GM21619 (cell line): ENCODE measurements around the gene SPG7.
"Not testable (repeated sequence)": the region's sequence is repeated elsewhere in the genome, so short reads cannot be mapped to it uniquely, and the experiment has no call there.

Source experiments
- ATAC-seq: cut with Tn5 transposase; IDR thresholded peaks from one replicate; pipeline ENCODE4 v1.9.1; 2021; ENCODE audit not compliant: unreplicated experiment

Gene SPG7

DNA sequence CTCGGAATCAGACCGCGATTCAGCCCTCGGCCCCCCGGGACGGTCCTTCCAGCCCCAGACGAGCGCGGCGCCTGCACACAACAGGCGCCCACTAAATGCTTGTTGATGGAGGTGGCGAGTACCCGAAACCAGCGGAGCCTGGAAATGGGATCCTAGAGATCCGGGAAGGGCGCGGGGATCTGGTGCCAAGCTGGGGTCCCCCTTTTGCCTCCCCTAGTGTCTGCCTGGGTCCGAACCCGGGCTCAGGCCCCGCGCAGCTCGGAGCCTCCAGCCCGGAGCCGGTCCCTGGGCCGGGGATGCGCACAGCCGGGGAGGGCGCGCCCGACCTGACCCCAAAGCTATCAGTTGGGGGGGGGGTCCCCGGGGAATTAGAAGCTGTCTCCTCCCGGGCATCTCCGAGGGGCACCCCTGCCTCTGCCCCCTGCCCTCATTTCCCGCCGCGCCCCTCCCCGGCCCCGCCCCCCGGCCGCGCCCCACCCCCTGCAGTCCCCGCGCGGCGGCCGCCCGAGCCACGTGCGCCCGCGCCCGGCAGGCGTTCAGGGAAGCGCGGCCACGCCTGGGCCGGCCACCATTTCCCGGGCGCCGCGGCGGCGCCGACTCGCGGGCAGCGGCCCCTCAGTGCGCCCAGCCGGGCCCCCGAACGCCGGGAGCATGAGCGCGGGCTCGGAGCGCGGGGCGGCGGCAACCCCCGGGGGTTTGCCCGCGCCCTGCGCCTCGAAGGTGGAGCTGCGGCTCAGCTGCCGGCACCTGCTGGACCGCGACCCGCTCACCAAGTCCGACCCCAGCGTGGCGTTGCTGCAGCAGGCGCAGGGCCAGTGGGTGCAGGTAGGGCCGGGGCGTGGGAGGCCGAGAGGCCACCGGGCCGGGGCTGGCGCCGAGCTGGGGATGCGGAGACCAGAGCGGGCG, 67.3 kb downstream of the SPG7 start, which contains the start of gene CPNE7:
TSS of gene CPNE7 (plus strand) at position 512 of the 906 bp plus-strand sequence. CDS start at position 652, 140 bp downstream.
- peak; percentile 22 for ATAC-seq

DNA sequence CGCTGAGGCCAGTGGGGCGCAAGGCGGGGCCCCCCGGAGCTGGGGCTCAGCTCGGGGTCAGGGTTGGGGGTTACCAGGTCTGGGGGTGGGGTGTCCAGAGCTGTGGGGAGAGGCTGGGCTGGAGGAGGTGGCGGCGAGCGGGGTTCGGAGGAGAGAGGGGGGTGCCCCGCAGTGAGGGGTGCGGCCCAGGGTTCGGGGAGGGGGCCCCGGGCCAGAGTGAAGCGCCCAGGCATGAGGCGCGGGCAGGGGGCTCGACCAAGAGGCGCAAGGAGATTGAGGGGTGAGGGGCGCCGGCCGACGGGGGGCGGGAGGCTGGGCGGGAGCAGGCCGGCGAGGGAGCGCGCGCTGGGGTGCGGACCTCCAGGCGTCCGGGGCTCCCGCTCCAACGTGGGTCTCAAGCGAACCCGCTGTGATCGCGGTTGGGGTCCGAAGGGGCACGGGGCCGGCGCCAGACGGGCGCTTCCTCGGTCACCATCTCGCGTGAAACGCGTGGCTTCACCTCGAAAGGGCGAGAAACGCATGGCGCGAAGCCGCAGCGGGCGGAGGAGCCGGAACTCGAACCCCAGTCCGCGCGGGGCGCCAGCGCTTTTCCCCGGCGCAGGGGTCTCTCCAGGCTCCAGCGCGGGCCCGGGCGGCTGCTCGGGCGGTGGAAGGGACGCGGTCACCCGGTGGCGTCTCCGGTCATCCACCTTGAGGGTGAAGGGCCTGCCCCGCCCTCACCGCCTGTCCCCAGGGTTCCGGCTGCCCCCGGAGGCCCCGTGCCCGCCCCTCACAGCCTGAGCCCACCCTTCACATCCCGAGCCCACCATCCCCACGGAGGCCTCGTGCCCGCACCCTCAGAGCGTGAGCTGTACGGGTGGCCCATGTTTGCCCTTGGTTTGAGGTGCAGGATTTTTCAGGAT, 68.2 kb downstream of the SPG7 start:
- no peak for ATAC-seq

DNA sequence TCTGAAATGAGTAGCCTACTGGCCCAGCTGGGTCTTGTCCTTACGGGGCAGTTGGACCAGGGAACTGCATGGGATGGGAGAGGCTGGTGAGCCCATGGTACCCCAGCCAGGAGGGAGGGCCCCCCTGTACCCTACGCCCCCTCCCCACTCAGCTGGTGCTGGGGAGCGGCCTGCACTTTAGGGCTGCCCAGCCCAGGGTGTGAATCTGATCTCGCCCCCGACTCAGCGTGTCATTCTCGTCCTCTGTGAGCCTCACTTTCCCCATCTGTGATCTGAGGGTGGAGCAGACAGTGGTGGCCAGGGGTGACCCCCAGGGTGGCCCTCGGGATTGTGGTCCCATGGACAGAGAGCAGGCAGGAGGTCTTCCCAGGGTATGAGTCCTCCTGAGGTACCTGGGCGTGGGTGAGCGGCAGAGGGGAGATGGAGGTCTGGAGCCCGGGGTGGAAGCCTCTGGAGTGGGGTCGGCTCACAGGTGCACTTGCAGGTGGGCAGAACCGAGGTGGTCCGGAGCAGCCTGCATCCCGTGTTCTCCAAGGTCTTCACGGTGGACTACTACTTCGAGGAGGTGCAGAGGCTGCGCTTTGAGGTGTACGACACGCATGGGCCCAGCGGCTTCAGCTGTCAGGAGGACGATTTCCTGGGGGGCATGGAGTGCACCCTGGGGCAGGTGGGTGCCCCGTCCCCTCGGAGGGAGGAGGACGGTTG, 69.0 kb downstream of the SPG7 start:
- no peak for ATAC-seq

DNA sequence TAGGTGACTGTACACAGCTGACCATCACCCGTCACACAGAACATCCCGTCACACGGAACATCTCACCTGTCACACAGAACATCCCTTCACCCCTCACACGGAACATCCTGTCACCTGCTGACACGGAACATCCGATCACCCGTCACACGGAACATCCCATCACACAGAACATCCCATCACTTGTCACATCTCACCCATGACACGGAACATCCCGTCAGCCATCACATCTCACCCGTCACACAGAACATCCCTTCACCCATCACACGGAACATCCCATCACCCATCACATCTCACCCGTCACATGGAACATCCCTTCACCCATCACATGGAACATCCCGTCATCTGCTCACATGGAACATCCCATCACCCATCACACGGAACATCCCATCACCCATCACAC, 71.1 kb downstream of the SPG7 start:
- ATAC-seq = no peak

DNA sequence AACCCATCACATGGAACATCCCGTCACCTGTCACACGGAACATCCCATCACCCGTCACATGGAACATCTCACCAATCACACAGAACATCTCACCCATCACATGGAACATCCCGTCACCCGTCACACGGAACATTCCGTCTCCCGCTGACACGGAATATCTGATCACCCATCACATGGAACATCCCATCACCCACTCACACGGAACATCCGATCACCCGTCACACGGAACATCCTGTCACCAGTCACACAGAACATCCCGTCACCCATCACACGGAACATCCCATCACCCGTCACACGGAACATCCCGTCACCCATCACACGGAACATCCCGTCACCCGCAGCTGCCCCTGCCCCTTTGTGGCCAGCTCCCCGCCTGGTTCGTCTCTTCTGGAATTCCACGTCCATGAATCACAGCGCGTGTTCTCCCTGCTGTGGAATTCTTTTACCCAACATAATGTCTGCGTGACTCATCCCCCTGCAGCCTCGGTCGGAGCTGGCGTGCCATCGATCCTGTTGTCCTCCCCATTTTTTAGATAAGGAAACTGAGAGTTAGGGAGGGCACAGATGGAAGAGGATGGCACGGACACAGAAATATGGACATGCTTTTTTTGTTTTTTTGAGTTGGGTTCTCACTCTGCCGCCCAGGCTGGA, 73.0 kb downstream of the SPG7 start:
- no peak for ATAC-seq

DNA sequence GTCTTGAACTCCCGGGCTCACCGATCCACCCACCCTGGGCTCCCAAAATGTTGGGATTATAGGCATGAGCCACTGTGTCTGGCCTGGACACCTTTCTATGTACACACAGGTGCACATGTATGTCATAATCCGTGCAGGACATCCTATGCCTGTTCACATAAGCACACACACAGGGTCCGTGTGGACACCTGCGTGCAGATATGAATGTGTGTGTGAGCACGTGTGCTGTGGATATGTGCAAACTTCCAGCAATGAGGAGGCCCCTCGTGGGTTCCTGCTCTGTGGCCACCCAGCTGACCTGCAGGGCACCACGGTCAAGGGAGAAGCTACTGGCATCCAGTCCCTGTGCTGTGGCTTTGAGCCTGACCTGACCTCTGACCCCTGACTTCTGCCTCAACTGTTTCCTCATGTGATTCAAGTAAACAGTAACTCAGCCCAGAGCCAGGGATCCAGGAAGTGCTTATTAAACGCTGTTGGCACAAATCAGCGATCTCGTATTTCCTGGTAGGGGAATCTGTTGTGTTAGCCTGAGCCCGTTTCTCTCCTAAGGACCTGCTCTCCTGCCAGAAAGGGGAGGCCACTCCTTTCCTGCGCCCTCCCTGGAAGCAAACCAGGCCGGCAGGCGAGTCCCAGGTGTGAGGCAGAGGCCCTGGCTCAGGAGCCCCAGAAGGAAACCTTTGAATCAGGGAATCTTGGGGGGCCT, 73.8 kb downstream of the SPG7 start:
- ATAC-seq = no peak

DNA sequence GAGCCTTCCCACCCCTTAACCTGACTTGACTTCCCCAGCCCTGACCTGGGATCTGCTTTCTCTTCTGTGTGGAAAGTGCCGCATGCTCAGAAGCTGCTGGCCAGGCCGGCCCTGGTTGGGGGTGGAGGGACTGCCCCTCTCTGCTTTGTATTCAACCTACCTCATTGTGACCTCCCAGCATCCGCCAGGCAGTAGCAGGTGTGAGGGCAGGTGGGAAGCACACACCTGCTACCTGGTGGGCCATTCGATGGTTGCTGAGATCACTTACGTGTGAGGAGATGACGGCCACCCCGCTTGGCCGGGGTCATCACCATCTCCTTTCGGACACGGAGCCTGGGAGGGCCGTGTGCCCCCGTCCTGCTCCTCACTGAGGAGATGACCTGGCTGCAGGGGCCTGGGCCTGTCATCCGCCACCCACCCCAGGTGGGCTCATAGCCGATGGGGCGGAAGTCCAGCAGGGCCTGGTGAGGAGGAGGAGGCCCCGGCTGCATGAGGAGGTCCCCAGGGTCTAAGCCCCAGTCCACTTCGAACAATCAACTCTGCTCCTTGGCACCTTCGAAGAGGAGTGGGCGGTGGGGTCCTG, 74.5 kb downstream of the SPG7 start:
- no peak for ATAC-seq

DNA sequence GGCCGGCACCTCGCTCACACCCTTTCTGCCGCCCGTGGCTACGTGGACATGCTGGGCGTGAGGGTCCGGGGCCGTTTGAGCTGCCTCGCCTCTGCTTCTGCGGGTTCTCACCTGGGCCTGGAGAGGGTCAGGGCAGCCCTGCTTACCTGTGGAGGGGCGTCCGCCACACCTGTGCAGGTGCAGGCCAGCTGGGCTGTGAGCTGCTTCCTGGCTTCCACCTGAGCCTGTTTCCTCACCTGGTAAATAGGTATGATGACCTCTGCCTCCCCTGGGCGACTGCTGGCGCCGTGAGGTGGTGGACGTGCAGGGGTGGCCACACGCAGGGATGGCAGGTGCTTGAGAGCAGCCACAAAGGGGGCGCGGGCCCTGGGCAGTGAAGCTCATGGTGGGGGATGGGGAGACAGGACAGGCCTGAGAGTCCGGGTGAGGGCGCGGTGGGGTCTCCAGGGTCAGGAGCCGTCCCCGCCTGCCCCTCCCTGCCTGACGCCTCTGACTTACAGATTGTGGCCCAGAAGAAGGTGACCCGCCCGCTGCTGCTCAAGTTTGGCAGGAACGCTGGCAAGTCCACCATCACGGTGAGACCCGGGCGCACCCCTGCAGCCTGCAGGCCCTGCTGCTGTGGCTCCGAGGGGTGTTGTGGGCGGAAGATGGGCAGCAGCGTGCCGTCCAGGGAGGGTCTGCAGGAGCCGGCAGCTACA, 75.1 kb downstream of the SPG7 start:
- no peak for ATAC-seq

DNA sequence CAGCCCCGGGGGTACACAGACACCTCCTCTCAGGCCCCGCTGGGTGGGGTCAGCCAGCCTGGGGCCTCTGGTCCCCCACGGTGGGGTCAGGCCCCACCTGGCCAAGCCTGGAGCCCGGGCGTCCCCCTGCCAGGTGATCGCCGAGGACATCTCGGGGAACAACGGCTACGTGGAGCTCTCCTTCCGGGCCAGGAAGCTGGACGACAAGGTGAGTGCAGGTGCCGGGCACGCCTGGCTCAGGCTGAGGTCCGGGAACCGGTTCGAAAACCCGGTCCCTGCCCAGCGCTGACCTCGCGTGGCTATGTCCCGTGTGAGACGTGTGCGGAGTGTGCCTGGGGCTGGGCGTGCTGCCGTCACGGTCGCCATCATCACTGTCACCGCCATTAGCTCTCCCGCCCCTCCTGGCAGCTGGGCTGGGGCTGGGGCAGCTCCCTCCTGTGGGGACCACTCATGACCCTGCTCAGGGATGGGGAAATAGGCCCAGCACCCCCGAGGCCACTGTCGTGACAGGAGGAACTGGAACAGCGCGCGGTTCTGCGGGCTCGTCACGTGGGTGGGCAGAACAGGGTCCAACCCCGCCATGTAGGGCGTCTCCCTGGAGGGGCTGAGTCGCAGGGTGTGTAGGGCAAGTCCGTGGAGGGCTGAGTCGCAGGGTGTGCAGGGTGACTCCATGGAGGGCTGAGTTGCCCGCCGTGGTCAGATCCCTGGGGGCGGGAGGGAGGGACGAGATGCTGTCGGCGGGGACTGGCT, 75.9 kb downstream of the SPG7 start:
- ATAC-seq = no peak

DNA sequence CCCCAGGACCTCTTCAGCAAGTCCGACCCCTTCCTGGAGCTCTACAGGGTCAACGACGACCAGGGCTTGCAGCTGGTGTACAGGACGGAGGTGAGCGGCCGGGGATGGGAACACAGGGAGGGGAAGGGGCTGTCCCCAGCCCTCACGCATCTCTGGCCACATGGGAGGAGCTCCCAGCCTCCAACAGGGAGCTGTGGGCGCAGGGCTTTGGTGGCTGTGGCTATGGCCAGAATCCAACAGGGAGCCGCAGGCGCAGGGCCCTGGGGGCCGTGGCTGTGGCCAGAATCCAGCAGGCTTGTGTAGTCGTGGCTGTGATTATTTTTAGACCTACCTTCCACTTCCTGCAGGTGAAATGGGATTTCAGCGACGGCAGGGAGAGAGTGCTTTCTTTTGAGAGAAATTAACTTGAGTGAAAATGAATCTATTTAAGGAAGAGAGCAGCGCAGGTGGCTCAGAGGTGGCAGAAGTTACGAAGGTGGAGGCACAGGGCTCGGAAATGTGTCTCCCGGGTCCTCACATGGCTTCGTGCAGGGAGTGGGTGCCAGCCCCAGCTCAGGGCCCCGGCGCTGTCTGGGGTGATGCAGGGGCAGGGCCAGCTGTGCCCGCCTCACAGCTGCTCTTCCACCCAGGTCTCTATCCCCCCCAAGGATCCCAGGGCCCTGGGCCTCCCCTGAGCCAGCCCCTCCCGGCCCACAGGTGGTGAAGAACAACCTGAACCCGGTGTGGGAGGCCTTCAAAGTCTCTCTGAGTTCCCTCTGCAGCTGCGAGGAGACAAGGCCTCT, 76.8 kb downstream of the SPG7 start:
- ATAC-seq = no peak

DNA sequence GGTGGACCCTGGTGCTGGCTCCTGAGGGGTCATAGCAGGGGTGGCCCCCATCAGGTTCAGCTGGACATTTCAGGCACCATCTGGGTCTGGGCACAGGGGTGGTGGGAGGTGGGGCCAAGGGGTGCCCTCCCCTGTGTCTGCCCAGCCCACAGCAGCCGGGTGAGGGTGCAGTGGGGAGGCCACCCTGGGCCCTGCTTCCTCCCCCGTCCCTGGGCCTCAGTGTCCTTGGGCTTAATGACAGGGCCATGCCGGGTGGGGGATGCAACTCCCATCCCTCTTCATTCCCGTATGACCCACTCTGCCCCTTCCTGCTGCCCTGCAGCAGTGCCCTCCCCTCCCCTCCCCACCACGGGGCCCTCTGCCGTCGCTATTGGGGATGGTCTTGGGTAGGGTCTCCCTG, 78.0 kb downstream of the SPG7 start:
- ATAC-seq = no peak

DNA sequence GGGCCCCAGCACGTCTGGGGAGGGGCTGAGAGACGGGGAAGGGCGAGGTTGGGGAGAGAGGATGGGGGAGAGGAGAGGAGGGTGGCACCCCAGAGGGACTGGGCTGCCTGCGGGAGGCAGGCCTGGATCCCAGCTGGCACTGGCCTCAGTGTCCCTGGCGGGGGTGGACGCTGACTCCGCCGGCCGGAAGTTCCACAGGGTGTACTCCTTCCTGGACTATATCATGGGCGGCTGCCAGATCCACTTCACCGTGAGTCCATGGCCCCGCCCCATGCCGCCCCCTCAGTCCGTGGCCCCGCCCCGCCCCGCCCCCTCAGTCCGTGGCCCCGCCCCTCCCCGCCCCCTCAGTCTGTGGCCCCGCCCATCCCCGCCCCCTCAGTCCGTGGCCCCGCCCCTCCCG, 78.7 kb downstream of the SPG7 start:
- ATAC-seq = no peak

DNA sequence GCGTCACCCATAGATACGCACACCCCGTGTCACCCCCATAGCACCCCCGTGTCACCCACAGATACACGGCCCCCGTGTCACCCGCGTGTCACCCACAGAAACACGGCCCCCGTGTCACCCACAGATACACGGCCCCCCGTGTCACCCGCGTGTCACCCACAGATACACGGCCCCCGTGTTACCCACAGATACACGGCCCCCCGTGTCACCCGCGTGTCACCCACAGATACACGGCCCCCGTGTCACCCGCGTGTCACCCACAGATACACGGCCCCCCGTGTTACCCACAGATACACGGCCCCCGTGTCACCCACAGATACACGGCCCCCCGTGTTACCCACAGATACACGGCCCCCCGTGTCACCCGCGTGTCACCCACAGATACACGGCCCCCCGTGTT, 79.5 kb downstream of the SPG7 start:
- not testable (repeated sequence) for ATAC-seq

DNA sequence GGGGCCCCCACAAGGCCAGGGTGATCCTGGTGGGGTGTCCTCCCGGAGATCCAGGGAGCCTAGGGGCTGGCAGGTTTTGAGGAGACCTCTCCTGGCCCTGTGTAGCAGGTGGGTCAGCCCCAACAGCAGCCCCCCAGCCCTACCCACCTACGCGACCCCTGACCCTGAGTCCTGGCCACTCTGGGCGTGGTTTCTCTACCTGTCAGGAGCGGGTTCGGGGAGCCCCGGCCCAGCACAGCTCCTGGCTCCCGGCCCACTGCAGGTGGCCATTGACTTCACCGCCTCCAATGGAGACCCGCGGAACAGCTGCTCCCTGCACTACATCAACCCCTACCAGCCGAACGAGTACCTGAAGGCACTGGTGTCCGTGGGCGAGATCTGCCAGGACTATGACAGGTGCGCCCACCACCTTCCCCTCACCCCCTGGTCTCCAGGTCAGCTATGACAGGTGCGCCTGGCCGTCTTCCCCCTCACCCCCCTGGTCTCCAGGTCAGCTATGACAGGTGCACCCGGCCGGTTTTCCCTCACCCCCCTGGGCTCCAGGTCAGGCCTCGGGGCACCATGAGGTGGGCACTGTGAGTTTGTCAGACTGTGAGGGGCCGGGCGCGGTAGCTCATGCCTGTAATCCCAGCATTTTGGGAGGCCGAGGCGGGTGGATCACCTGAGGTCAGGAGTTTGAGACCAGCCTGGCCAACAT, 80.4 kb downstream of the SPG7 start:
- no peak for ATAC-seq

DNA sequence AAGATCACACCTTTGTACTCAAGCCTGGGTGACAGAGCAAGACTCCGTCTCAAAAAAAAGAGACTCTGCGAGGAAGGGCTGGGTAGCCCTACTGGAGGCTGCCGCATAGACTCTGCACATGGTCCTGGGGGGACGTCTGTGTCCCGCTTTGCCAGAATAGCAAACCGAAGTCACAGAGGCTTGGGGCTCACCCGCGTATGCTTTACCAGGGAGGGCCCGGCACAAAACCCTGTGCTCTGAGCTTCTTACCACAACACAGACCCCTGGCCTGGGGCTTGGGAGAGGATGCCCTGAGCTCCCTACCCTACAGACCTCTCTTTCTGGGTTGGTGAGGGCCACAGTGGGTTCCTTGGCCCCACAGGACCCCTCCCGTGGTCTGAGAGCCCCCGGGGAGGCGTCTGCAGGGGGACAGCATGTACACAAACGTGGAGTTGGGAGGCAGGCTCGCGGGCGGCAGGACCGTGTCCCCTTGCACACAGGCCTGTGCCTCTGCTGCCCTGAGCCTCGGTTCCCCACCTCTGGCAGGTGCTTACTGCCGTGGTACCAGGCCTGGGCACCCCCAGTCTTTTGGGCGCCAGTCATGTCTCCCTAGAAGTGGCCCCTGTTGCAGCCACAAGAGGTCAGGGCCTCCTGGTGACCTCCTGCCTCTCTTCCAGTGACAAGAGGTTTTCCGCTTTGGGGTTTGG, 81.2 kb downstream of the SPG7 start:
- ATAC-seq = no peak

DNA sequence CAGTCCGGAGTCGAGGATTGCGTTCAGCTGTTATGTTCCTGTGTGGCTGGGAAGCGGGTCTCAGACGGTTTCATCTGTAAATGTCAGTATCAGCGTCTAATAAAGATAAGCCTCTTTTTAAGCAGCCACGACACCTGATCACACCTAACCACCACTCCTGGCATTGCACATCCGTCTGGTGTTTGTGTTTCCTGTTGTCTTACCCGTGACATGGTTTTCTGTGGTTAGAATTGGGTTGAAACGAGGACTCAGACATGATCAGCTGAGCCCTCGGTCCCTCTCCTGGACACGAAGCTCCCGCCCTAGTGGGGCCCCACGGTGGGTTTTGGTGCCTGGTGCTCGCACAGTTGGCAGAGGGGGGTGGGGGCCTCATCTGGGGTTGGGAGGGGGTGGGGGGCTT, 85.6 kb downstream of the SPG7 start:
- no peak for ATAC-seq
